ENCODE data around the gene SGMS1.

DNA sequence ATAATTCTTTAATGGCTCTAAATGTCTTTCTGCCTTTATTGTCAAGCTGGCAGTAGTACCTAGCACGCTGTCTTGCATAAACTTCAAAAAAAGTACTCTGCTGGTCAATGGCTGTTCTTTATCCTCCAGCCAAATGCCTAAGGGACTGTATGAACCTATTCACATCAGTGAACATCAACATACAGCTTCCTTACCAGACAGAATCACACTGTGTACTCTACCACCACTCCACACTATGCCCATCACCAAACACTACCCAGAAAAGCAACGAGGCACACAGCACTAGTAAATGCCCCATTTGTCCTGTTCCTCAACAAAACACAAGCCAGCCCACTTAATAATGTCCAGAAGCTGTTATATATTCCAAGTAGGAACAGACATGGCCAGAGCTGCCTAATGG lies 127.5 kb downstream of the SGMS1 start:
- TF ChIP-seq, protein P1, sequence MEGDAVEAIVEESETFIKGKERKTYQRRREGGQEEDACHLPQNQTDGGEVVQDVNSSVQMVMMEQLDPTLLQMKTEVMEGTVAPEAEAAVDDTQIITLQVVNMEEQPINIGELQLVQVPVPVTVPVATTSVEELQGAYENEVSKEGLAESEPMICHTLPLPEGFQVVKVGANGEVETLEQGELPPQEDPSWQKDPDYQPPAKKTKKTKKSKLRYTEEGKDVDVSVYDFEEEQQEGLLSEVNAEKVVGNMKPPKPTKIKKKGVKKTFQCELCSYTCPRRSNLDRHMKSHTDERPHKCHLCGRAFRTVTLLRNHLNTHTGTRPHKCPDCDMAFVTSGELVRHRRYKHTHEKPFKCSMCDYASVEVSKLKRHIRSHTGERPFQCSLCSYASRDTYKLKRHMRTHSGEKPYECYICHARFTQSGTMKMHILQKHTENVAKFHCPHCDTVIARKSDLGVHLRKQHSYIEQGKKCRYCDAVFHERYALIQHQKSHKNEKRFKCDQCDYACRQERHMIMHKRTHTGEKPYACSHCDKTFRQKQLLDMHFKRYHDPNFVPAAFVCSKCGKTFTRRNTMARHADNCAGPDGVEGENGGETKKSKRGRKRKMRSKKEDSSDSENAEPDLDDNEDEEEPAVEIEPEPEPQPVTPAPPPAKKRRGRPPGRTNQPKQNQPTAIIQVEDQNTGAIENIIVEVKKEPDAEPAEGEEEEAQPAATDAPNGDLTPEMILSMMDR (IDR thresholded peaks at IDR 0.05): no peak
- TF ChIP-seq POLR2A (IDR thresholded peaks at IDR 0.05): no peak
